ENCODE results near the gene CHGA. TPM values are rescaled to one million over a fixed set of nuclear protein-coding genes. Genes with fewer than 3 reads are reported as not detected.

The CHGA gene
- polyA plus RNA-seq, 3 donors, result 0.08 TPM; not detected in 2

GRCh38 chr14:92902726-92903125 lies 20.2 kb upstream of the CHGA start:
- no peak for DNase-seq (ENCODE audit: low read depth in 3 of 3, low spot score in 2 of 3)

- no peak for DNase-seq (ENCODE audit: low read depth in 3 of 3, low spot score in 2 of 3)
Measured at GRCh38 chr14:92903359-92903758, 19.6 kb upstream of the CHGA start.

- no peak for DNase-seq (ENCODE audit: low read depth in 3 of 3, low spot score in 2 of 3)
Measured at GRCh38 chr14:92905667-92906066, 17.3 kb upstream of the CHGA start.

GRCh38 chr14:92906420-92906819 lies 16.5 kb upstream of the CHGA start:
- no peak for DNase-seq (ENCODE audit: low read depth in 3 of 3, low spot score in 2 of 3)

GRCh38 chr14:92906823-92907222 lies 16.1 kb upstream of the CHGA start:
- DNase-seq (ENCODE audit: low read depth in 3 of 3, low spot score in 2 of 3), result no peak

- no peak for DNase-seq (ENCODE audit: low read depth in 3 of 3, low spot score in 2 of 3)
Measured at GRCh38 chr14:92907316-92907911, 15.5 kb upstream of the CHGA start.

GRCh38 chr14:92914087-92914656 lies 8.8 kb upstream of the CHGA start:
- DNase-seq (ENCODE audit: low read depth in 3 of 3, low spot score in 2 of 3), result peak; percentile 8 to 51 (median 15)

DNA sequence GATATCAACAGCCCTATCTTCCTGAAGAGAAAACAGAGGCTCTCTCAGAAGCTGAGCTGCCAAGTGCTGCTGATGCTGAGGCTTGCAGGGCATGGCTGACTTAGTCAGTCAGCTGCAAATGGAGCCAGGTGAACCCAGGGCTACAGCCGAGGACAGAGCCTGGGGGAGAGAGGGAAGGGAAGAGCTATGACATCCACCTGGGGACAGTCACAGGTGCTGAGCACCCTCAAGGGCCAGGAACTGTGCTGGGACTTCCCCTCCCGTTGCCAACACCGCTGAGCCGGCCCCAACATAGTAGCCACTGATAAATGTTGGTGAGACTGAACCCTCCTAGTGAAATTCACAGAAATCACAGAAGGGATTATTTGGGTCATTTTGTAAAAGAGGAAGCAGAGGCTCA lies 6.7 kb upstream of the CHGA start:
- DNase-seq (ENCODE audit: low read depth in 3 of 3, low spot score in 2 of 3), result no peak

DNA sequence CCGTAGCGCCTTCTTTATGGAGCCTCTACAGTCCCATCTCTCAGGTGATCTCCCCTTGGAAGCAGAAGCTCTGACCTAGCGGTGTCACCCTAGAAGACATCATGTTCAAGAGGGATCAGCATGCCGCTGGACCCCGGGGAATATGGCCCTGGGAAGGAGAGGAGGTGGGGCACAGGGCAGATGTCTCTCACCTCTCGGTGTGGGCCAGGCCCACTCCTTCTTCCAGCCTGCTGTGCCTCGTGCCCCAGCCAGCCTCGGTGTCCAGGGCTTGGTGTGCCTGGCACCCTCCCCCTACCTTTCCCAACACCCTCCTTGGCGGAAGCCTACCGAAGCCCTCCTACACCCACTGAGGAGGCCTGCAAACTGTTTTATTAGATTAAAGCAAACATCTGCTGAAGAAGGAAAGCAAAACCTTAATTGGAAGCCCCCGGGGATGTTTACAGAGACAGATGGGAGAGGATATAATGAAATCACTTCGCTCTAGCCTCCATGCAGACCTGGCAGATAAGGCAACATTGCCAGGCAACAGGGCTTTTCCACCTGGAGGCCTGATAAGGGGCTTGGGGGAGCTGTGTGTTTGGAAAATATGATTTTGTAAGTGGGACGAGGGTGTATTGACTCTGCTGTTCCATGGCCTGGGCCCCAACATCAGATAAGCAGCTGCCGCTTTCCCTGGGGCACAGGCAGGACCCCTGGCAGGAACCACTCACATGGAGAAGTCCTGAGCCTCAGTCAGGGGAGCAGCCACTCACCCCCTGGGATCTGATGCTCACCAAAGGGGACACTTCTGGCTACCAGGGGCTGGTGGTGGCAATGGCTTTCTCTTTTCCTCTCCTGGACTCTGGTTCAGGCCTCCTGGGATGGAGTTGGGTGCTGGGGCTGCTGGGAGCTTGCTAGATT lies 5.7 kb upstream of the CHGA start:
- no peak for DNase-seq (ENCODE audit: low read depth in 3 of 3, low spot score in 2 of 3)

DNA sequence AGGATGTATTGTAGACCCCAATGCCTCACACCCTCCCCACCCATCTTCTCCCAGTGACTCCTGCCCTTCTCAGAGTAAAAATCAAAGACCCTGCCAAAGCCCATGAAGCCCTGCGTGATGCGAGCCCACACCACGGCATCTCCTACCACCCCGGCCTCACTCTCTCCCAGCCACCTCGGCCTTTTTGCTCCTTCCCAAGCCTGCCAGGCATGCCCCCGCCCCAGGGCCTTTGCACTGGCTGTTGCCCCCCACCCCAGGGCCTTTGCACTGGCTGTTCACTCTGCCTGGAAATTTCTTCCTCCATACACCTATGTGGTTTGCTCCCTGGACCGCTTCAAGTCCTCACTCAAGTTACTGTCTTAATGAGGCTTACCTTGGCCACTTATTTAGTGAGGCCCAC lies 5.0 kb upstream of the CHGA start:
- no peak for DNase-seq (ENCODE audit: low read depth in 3 of 3, low spot score in 2 of 3)

- DNase-seq (ENCODE audit: low read depth in 3 of 3, low spot score in 2 of 3), result no peak
Measured at GRCh38 chr14:92920001-92920400, 2.9 kb upstream of the CHGA start.

DNA sequence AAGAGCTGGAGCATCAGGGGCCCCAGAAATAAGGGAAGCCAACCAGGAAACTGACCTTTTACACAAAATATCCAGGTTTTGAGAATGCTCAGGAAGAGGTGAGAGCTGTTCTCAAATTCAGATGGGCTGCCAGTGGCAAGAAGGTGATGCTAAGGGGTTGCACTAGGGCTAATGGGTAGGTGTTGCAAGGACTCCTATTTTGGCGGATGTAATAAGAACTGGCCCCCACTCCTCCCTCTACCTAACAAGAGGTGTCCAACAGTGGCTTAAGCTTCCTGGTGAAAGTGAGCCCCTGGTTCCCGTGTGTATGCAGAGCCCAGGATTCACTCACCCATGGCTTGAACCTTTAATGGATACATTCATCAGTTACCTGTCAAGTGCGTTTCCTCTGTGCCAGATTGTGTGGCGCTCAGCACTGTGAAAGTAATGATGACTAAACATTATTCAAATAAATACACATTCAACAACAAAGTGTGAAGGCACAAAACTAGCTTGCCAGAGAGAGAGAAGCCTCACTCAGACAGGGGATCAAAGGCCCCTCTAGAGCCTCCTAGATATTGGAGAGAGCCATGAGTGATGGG lies 705 bp upstream of the CHGA start:
- DNase-seq (ENCODE audit: low read depth in 3 of 3, low spot score in 2 of 3), result no peak

DNA sequence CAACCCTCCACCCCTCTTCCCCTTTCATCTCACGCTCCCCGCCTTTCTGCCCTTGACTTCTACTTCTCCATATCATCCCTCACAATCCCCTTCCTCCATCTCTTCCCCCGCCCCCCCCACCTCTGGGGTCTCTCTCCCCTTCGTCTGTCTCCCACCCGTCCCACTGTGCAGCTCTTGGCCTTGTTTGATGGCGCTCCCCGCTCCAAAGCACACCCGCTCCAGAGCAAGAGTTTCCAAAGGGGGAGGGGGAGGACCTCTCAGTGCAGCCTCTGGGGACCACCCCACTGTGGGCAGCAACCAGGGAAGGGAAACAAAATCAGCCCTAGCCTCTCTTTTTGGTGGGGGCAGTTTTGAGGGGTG lies 774 bp downstream of the CHGA start:
- no peak for DNase-seq (ENCODE audit: low read depth in 3 of 3, low spot score in 2 of 3)

GRCh38 chr14:92924247-92924646 lies 1.3 kb downstream of the CHGA start:
- no peak for DNase-seq (ENCODE audit: low read depth in 3 of 3, low spot score in 2 of 3)

DNA sequence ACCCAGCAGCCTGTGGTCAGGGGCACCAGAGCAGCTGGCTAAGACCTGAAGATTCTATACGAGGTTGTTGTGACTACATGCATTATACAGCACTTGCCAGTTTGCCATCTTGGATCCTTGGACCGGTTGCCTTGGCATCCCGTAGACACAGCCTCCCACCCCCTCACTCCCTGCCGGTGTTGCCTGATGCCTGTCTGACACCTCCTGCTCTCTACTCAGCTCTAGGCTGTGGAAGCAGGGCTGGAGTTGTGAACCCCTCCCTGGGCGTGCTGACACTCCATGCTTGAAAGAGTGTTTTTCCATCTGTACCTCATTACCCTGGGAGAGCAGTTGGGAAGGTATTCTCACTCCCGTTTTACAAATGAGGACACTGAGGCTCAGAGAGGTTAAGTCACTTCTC lies 2.5 kb downstream of the CHGA start:
- DNase-seq (ENCODE audit: low read depth in 3 of 3, low spot score in 2 of 3), result no peak

GRCh38 chr14:92926180-92926845 lies 3.4 kb downstream of the CHGA start:
- no peak for DNase-seq (ENCODE audit: low read depth in 3 of 3, low spot score in 2 of 3)

DNA sequence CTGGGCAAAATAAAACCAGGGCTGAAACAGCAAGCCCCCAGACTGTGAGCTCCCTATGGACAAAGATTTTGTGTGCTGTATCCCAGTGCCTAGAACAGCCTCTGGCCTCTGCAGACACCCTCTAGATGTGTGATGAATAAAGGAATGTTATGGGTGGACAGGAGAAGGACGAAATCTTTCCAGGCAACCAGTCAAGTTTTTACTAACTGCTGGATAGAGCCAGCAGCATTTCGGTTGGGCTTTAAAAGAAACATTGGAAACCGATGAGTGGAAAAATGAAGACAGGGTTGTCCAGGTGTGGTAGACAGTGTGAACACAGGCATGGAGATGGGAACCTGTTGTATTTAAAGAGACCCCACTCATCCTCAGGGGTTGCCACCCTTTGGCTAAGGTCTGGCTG lies 4.0 kb downstream of the CHGA start:
- DNase-seq (ENCODE audit: low read depth in 3 of 3, low spot score in 2 of 3), result no peak

GRCh38 chr14:92927349-92928257 lies 4.7 kb downstream of the CHGA start:
- no peak for DNase-seq (ENCODE audit: low read depth in 3 of 3, low spot score in 2 of 3)

GRCh38 chr14:92928258-92928629 lies 5.3 kb downstream of the CHGA start:
- no peak for DNase-seq (ENCODE audit: low read depth in 3 of 3, low spot score in 2 of 3)

All from right renal cortex interstitium (tissue), 3 donors.